Measurements from ENCODE around the gene SETD3.

DNA sequence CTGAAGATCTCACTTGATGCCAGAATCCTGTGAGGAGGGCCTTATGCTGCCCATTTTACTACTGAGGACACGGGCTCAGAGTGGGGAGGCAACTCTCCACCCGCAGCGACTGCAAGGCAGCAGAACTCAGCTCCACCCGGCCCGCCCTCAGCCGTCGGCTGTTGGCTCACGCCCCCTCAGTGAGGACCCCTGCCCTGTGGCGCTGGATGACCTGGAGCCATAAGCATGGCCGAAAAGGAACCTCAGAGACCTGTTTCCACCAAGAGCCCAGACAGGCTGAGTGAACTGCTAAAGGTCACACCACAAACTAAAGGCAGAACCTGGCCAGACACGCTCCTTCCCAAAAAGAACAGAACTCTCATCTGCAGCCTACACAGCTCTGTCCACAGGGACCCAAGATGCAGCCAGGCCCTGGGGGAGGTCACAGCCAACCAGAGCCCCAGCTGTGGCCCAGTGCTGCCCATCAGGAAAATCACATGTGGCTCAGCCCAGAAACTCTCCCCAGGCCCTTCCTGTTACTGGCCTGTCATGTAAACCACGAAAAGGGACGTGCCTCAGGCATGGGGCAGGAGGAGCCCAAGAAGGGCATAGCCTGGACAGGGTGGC, 33.4 kb upstream of the SETD3 start:
- TF ChIP-seq, protein P1, sequence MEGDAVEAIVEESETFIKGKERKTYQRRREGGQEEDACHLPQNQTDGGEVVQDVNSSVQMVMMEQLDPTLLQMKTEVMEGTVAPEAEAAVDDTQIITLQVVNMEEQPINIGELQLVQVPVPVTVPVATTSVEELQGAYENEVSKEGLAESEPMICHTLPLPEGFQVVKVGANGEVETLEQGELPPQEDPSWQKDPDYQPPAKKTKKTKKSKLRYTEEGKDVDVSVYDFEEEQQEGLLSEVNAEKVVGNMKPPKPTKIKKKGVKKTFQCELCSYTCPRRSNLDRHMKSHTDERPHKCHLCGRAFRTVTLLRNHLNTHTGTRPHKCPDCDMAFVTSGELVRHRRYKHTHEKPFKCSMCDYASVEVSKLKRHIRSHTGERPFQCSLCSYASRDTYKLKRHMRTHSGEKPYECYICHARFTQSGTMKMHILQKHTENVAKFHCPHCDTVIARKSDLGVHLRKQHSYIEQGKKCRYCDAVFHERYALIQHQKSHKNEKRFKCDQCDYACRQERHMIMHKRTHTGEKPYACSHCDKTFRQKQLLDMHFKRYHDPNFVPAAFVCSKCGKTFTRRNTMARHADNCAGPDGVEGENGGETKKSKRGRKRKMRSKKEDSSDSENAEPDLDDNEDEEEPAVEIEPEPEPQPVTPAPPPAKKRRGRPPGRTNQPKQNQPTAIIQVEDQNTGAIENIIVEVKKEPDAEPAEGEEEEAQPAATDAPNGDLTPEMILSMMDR (IDR thresholded peaks at IDR 0.05): no peak
- TF ChIP-seq EZH2 (IDR thresholded peaks at IDR 0.05; ENCODE audit: borderline replicate concordance, insufficient read depth, low read depth, low read length, poor library complexity, severe bottlenecking): no peak
